ENCODE data around the gene CDK16. TPM values are rescaled to one million over a fixed set of nuclear protein-coding genes. Genes with fewer than 3 reads are reported as not detected.
A peak's percentile ranks its signal among the peaks of the same experiment; 100 is the strongest.

Gene CDK16
- total RNA-seq, 4 donors from 2014 or later, result 51.9 to 87.1 (median 65.4) TPM

DNA sequence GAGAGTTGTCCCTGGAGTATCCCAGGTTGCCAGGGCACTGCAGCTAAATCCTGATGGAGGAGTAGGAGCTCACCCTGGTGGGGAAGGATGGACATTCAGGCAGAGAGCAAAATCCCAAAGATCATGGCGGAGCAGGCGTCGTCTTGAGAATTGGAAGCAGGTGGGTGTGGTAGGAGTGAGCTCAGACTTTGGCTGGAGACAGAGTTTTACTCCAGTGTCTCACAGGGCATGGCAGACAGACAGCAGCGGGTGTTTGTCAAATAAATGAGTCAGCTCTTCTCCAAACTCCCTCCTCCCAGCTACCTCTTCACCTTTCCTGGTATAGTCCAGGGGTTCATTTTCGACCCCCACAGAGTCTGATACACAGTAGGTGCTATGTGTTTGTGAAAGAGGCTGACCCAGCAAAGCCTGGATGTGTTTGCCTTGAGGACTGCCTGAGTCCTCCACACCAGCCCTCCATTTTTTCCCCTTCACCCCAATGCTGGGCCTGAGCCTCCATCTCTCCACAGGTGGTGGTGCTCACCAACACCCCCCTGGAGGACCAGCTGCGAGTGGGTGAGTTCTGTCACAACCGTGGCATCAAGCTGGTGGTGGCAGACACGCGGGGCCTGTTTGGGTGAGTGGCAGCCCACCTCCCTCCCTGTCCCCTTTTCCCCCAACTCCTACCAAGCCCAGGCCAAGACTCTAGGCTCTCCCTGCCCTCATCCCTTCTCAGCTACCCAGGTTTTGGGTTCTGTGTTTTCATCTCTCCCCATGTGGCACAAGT, 17.9 kb upstream of the CDK16 start:
- DNase-seq (ENCODE audit: extremely low spot score), result no peak
- Histone ChIP-seq H3K27ac (replicated peaks in 1 of 4) (peak overlapping the region; percentile 57 to 77 (median 66)), H3K4me3 (no peak overlapping the region), H3K36me3 (peaks cover 24 to 79% (median 71%) of the 10 kb centered on the region in 4 donors), H3K27me3 (no peaks in the 10 kb centered on the region), H3K9me3 (no peaks in the 10 kb centered on the region), H3K4me1 (peaks cover 29 to 50% (median 47%) of the 10 kb centered on the region in 4 donors)
- TF ChIP-seq, protein P1, sequence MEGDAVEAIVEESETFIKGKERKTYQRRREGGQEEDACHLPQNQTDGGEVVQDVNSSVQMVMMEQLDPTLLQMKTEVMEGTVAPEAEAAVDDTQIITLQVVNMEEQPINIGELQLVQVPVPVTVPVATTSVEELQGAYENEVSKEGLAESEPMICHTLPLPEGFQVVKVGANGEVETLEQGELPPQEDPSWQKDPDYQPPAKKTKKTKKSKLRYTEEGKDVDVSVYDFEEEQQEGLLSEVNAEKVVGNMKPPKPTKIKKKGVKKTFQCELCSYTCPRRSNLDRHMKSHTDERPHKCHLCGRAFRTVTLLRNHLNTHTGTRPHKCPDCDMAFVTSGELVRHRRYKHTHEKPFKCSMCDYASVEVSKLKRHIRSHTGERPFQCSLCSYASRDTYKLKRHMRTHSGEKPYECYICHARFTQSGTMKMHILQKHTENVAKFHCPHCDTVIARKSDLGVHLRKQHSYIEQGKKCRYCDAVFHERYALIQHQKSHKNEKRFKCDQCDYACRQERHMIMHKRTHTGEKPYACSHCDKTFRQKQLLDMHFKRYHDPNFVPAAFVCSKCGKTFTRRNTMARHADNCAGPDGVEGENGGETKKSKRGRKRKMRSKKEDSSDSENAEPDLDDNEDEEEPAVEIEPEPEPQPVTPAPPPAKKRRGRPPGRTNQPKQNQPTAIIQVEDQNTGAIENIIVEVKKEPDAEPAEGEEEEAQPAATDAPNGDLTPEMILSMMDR (IDR thresholded peaks at IDR 0.05), result peak in 2 of 3 experiments; percentile 8 to 36
- TF ChIP-seq EP300 (IDR thresholded peaks at IDR 0.05), result no peak
- intact Hi-C loops (cut with DNase I), result no loop called here
- WGBS, result 90% methylated on average over 8 of the region's 9 CpGs

DNA sequence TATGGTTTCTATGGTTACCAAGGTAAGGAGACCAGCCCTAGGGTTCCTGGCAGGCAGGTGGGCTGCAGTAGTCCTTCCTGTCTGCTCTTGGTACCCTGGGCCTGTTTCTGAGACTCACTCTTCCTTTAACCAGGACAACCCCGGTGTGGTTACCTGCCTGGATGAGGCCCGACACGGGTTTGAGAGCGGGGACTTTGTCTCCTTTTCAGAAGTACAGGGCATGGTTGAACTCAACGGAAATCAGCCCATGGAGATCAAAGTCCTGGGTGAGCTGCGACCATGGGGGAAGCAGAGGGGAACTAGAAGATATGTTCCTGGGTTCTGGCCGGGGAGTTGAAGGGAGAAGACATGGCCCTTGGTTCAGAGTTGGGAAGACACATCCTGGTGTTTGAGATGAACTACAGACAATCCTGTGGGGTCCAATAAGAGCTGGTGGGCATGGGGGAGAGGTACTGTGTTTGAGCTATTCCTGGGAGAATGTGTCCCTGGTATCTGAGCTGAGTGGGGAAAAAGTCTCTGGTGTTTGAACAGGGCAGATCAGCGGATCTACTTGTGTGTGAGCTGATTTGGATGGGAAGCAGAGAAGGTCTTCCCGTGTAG, 17.0 kb upstream of the CDK16 start:
- no peak overlapping the region for H3K4me3 ChIP-seq
- no peaks in the 10 kb centered on the region for H3K9me3 ChIP-seq
- peak overlapping the region; percentile 57 to 77 (median 64) for H3K27ac ChIP-seq (replicated peaks in 1 of 4)
- TF ChIP-seq, protein P1 (IDR thresholded peaks at IDR 0.05), result no peak
- TF ChIP-seq POLR2A (IDR thresholded peaks at IDR 0.05; ENCODE audit: low read depth) (no peak), POLR2AphosphoS5 (IDR thresholded peaks at IDR 0.05) (no peak), EP300 (IDR thresholded peaks at IDR 0.05) (no peak)
- WGBS, result 80% methylated on average over 4 of the region's 9 CpGs
- DNase-seq (ENCODE audit: extremely low spot score), result no peak
- peaks cover 20 to 42% (median 39%) of the 10 kb centered on the region in 4 donors for H3K4me1 ChIP-seq
- H3K27me3 ChIP-seq, result no peaks in the 10 kb centered on the region
- intact Hi-C loops (cut with DNase I), result no loop called here
- H3K36me3 ChIP-seq, result peaks cover 29 to 88% (median 80%) of the 10 kb centered on the region in 4 donors

DNA sequence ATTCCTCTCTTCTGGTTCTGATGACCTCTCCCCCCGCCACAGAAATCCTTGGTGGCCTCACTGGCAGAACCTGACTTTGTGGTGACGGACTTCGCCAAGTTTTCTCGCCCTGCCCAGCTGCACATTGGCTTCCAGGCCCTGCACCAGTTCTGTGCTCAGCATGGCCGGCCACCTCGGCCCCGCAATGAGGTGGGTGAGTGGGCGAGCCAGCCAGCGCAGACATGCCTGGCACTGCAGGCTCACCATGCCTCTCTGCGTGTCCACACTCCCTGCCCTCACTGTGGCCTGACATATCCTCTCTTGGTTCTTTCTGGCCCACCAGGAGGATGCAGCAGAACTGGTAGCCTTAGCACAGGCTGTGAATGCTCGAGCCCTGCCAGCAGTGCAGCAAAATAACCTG, 16.2 kb upstream of the CDK16 start:
- Histone ChIP-seq H3K27ac (replicated peaks in 1 of 4) (peak overlapping the region in 1 of 4 donors; percentile 13), H3K27me3 (no peaks in the 10 kb centered on the region), H3K9me3 (no peaks in the 10 kb centered on the region), H3K4me1 (peaks cover 12 to 33% (median 30%) of the 10 kb centered on the region in 4 donors), H3K36me3 (peaks cover 32 to 96% (median 89%) of the 10 kb centered on the region in 4 donors), H3K4me3 (no peak overlapping the region)
- no peak for DNase-seq (ENCODE audit: extremely low spot score)
- WGBS, result 89% methylated on average over 11 of the region's 11 CpGs
- TF ChIP-seq EP300 (IDR thresholded peaks at IDR 0.05) (no peak), POLR2AphosphoS5 (IDR thresholded peaks at IDR 0.05) (no peak), POLR2A (IDR thresholded peaks at IDR 0.05; ENCODE audit: low read depth) (no peak)
- TF ChIP-seq, protein P1 (IDR thresholded peaks at IDR 0.05), result no peak
- intact Hi-C loops (cut with DNase I), result no loop called here

DNA sequence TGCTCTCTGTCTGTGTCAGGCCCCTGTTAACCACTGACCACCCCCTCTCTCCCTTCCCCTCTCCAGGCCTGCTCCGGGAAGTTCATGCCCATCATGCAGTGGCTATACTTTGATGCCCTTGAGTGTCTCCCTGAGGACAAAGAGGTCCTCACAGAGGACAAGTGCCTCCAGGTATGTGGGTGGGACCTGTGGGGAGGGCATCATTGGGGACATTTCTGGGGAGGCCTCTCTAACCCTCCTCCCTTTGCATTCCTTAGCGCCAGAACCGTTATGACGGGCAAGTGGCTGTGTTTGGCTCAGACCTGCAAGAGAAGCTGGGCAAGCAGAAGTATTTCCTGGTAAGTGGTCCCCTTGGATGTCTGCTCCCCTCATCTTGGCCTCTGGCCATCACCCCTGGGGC, 15.6 kb upstream of the CDK16 start:
- intact Hi-C loops (cut with DNase I), result no loop called here
- H3K4me3 ChIP-seq, result no peak overlapping the region
- no peaks in the 10 kb centered on the region for H3K9me3 ChIP-seq
- TF ChIP-seq POLR2A (IDR thresholded peaks at IDR 0.05; ENCODE audit: low read depth), result no peak
- TF ChIP-seq POLR2AphosphoS5 (IDR thresholded peaks at IDR 0.05), result no peak
- no peak for TF ChIP-seq EP300 (IDR thresholded peaks at IDR 0.05)
- TF ChIP-seq, protein P1 (IDR thresholded peaks at IDR 0.05), result no peak
- DNase-seq (ENCODE audit: extremely low spot score), result no peak
- peaks cover 32 to 100% (median 94%) of the 10 kb centered on the region in 4 donors for H3K36me3 ChIP-seq
- 77% methylated on average over 3 of the region's 4 CpGs for WGBS
- H3K4me1 ChIP-seq, result peaks cover 8 to 27% (median 24%) of the 10 kb centered on the region in 4 donors
- peak overlapping the region in 1 of 4 donors; percentile 7 for H3K27ac ChIP-seq (replicated peaks in 1 of 4)
- no peaks in the 10 kb centered on the region for H3K27me3 ChIP-seq
